HG03378 (cell line): ENCODE data around the gene BMP2K.
"Not testable (repeated sequence)": the region's sequence is repeated elsewhere in the genome, so short reads cannot be mapped to it uniquely, and the experiment has no call there.

ENCODE experiments used
- ATAC-seq: cut with Tn5 transposase; IDR thresholded peaks from one replicate; pipeline ENCODE4 v1.9.1; 2021; ENCODE audit warnings: mild to moderate bottlenecking, moderate library complexity; ENCODE audit not compliant: unreplicated experiment

The BMP2K gene

DNA sequence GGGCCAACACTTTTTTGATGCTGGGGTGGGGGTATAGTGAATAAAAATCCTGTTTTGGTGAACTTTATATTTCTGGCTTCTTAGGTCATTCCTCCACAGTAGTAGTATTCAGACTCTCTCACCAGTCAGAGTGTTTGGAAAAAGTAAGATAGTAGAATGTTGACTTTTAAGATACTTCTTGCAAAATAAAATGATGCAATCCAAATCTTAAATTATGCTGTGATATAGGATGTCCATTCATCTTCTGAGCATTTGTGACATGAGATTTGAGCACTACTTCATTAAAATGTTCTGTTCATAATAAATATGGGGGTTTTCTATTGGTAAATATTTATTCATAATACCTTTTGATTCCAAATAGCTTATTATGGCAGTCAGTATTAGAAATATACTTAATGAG, 70.1 kb downstream of the BMP2K start:
- ATAC-seq = no peak

DNA sequence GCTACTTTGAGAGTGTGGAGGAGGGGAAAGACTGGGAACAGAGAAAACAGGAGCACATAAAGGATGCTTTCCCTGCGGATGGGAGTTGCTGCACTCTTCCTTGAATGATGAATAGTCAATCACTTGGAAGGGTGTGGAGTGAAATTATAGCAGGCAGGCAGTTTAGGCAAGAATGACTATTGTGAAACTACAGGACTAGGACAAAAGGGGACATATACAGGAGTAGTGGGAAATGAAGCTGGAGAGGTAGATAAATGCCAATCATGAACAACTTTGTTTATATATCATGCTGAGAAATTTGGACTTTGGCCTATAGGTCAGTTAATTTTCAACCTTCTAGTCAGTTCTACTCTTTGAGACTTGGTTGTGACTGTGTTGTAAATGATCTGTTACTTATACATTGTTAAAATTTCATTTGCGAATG, 86.2 kb downstream of the BMP2K start:
- no peak for ATAC-seq

GRCh38 chr4:78863254-78863869, 87.2 kb downstream of the BMP2K start:
- peak; percentile 61 for ATAC-seq

DNA sequence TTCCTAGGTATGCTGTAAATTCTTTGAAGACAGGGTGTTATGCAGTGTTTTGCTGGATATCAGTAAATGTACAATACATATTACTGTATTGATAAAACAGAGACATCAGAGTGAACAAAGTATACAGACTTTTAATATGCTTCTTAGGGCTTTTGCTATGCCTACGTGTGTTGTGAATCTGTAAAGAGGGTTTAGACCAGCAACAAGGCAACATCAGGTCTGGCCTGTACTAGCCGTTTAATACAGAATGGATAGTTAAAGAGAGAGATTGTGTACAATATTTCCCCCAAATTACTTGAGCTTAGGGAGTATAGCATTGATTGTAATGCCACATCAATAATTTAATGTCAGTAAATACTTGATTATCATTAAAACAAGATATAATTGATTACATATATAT, 87.8 kb downstream of the BMP2K start:
- ATAC-seq = no peak

- peak; percentile 42 for ATAC-seq
Measured at GRCh38 chr4:78864405-78865024, 88.4 kb downstream of the BMP2K start.

- no peak for ATAC-seq
Measured at GRCh38 chr4:78865451-78865850, 89.3 kb downstream of the BMP2K start.

DNA sequence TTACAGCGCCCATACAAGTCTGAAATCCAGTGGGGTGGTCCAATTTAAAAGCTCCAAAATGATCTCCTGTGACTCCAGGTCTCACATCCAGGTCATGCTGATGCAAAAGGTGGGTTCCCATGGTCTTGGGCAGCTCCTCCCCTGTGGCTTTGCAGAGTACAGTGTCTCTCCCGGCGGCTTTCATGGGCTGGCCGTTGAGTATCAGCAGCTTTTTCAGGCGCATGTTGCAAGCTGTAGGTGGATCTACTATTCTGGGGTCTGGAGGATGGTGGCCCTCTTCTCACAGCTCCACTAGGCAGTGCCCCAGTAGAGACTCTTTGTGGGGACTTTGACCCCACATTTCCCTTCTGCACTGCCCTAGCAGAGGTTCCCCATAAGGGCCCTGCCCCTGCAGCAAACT, 92.6 kb downstream of the BMP2K start:
- ATAC-seq = not testable (repeated sequence)

DNA sequence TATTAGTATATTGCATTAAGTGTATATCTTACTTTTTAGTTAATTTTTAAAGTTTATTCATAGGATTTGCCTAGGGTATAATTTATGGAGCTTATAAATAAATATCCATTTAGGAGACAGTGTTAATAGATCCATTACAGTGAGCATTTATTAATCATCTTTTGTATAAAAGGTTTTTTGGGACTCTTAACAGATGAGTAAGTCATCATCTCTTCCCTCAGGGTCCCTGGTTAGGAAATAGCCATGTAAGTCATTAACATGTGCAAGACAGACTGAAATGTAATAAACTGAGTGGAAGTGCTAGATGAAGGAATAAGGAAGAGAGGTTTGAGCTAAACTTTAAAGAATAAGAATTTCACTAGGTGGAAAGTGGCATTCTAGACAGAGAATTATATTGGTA, 93.9 kb downstream of the BMP2K start:
- no peak for ATAC-seq

GRCh38 chr4:78876568-78877320, 100.6 kb downstream of the BMP2K start:
- no peak for ATAC-seq

GRCh38 chr4:78878031-78878430, 101.9 kb downstream of the BMP2K start:
- no peak for ATAC-seq

DNA sequence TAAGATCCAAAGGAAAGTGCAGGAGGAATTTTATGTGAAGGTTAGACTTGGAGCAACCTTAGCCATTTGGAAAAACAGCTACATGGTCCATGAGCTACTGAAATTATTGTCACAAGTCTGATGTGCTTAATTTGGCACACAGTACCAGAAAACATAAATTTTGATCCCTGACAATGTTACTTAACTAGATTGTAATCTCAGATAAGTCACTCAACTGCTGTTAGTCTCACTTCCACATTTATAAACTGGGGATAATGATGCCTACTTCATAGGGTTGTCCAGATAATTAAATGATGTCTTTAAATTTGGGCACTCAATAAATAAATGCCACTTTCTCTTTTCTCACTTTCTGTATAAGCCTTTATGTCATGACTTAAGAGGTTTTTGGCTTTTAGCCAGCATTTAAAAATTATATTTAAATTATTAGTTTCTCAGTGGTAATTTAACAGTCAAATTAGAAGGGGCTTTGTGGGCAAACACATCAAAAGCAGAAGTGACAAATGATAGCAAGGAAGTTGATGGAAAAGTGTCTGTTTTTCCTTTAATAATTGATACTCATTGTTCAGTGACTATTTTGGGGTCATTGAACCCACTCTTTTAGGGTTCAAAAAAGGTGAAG, 104.8 kb downstream of the BMP2K start:
- no peak for ATAC-seq

DNA sequence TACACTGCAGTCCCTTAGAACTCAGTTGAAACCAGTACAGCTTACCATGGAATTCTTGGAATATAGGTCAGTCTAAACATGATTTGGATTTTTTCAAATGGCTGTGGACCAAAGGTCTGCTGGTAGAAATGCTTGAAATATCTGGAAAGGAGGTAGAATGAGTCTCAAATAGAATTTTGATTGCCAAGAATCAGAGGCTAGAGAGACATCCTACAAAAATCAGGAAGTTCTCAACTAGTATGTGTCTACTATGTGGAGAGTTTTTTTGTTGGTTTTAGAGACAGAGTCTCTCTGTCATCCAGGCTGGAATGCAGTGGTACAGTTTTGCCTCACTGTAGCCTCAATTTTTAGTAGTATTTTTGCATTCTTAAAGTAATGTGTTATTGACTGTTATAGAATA, 109.4 kb downstream of the BMP2K start:
- no peak for ATAC-seq

DNA sequence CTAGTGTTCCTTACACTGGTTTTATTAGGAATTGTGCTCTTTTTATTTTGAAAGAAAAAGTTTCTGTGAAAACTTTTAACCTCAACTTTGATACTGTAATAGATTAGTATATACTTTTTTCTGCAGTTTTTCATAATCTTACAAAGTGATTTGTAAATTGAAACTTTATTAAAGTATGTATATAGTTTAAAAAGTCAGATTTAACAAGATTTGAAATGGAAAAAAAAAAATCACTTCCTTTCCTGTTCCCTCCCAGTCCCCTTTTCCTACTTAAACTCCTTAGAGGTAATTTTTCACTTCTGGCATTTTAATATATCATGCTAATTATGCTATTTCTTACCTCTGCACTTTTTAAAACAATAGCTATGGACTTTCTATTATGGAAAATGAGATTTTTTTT, 113.8 kb downstream of the BMP2K start:
- ATAC-seq = no peak

DNA sequence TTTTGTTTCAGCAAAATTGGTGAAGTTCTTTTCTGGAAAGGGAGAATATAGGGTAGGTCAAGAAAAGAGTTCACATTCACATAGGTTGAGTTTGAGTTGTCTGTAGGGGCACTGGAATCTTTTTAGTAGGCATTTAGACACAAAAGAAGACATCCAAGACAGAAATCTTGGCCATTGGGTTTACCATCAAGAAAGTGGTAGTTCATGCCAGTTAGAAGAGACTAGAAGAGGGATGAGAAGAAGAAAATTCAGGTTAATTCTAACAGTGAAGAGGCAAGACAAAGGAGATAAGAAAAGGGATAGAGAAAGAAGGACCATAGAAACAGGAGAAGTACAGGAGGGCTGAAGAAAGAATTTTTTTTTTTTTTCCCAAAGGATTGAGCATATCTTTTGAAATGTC, 123.2 kb downstream of the BMP2K start:
- no peak for ATAC-seq

GRCh38 chr4:78901882-78902281, 125.7 kb downstream of the BMP2K start:
- ATAC-seq = no peak

DNA sequence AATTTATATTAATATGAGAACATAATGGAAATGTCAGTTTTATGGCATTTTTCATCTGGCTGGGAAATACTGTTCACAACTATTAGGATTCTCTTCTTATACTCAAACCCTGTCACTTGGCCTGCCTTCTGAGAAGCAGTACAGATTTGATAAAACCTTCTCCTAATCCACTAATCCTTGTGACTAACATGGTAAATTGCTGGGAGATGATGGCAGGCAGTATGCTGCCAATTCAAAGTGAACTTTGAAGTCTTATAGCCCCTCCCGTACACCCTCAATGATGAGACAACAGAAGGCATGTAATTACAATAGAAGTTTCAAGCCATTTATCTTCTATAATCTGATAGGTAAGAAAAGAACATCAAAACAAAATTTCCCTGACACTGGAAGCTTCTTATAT, 126.1 kb downstream of the BMP2K start:
- no peak for ATAC-seq

DNA sequence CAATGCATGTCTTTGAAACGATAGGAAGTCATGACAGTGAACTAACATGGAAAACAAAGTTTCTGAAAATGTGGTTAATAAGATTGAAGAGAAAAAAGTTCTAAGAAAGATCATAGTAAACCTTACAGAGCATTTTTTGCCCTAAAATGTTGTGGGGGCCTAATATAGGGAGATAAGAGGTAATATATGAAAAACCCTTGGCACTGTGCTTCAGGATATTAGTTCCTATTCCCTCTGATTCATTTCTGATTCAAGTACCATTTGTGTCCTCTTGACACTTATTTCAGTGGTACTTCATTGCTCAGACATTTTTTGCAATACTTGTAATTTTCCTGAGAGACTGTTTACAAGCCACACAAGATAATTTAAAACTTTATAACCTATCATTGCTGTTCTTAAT, 128.0 kb downstream of the BMP2K start:
- no peak for ATAC-seq

GRCh38 chr4:78907638-78908037, 131.5 kb downstream of the BMP2K start:
- no peak for ATAC-seq

DNA sequence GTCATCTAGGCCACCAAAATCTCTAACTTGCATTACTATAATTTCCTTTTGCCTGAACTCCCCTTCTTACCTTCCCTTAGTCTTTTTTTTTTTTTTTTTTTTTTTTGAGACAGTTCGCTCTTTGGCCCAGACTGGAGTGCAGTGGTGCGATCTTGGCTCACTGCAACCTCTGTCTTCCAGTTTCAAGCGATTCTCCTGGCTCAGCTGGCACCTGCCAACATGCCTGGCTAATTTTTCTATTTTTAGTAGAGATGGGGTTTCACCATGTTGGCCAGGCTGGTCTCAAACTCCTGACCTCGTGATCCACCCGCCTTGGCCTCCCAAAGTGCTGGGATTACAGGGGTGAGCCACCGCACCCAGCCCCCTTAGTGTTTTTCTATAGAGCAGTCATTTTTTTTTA, 132.8 kb downstream of the BMP2K start:
- ATAC-seq = not testable (repeated sequence)

DNA sequence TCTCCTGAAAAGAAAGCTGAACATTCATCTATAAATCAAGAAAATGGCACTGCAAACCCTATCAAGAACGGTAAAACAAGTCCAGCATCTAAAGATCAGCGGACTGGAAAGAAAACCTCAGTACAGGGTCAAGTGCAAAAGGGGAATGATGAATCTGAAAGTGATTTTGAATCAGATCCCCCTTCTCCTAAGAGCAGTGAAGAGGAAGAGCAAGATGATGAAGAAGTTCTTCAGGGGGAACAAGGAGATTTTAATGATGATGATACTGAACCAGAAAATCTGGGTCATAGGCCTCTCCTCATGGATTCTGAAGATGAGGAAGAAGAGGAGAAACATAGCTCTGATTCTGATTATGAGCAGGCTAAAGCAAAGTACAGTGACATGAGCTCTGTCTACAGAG, 134.5 kb downstream of the BMP2K start:
- ATAC-seq = no peak

DNA sequence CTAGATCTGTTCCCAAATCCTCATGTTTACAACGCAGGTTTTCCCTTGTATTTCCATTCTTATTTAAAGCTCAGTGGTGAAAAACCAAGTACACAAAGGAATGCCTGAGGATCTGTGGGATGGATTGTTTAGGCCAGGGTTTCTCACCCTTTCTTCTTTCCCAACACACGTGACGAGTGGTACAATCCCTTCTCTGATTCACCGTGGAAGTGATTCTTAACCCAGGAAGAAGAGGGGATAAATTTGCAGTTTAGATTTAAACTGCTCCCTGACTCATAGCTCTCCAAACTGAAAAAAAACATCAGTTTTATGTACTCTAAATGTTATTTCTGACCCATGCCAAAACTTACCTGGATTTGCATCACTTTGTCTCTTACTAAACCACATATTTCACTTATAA, 146.1 kb downstream of the BMP2K start:
- ATAC-seq = no peak
